GM18909 (cell line): ENCODE results near the gene WDR45.
"Not testable (repeated sequence)": the region's sequence is repeated elsewhere in the genome, so short reads cannot be mapped to it uniquely, and the experiment has no call there.

Experiments used
- ATAC-seq: cut with Tn5 transposase; IDR thresholded peaks from one replicate; pipeline ENCODE4 v1.9.1; 2021; ENCODE audit warnings: mild to moderate bottlenecking; ENCODE audit not compliant: unreplicated experiment, poor library complexity

WDR45 gene

DNA sequence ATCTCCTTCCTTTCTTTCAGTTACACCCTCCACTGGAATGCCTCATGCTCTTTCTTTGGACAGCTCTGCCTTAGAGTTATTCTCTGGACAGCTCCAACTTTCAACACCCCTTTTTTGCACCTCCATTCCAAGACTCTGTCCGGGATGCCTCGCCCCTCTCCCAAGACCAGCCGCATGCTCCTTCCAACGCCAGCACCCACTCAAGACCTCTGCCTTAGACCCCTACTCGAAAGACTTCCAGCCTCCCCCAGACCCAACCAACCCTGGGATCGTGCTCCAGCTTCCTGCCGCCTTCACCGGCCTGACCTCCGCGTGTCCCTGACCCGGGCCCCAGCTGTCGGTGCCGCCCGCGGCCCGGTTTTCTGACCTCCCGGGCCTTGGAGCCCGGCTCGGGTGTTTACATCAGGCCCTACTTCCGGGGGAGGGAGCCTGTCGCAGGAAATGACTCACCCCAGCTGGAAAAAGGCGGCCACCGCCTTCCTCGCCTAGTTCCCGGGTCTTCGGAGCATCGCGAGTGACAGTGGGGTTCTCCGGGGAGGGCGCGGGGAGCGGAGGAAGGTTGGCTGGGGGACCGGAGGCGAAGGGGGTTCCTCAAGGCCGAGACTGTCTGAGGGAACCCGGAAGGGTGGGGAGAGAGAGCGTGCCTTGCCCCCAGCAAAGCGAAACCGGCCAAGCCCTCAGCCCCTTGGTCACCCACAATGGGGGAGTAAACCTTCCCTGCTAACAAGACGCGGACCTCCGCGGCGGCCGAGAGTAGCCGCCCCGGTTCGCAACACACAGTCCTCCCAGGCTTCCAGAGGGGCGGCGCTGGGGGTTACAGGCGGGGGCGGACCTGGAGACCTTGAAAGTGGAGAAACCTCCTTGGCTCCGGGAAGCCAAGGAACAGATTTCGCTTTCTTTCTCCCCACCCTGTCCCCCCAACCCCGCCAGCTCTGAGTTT lies at the start of gene WDR45:
Gene WDR45, minus strand, starts transcription at position 399 of the 940 bp plus-strand sequence. CDS start 1,792 bp downstream, outside the sequence.
- ATAC-seq: peak; percentile 65

DNA sequence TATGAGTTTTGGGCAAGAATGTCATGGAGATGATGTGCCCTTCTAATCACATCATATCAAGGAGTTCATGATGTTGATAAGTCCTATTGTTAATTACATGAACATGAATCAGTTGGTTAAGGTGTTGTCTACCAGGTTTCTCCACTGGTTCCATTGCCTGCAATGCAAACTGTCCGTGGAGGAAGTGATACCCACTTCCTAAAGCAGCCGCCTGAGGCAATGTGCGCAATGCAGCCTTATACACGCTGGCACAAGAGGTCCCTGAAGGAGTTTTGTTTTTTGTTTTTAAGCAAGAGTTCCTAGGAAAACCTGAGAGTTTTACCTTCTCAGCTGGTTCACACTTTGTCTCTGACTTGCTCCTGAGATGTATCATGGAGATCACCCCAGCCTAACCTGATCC lies 49.7 kb upstream of the WDR45 start:
- ATAC-seq: no peak

DNA sequence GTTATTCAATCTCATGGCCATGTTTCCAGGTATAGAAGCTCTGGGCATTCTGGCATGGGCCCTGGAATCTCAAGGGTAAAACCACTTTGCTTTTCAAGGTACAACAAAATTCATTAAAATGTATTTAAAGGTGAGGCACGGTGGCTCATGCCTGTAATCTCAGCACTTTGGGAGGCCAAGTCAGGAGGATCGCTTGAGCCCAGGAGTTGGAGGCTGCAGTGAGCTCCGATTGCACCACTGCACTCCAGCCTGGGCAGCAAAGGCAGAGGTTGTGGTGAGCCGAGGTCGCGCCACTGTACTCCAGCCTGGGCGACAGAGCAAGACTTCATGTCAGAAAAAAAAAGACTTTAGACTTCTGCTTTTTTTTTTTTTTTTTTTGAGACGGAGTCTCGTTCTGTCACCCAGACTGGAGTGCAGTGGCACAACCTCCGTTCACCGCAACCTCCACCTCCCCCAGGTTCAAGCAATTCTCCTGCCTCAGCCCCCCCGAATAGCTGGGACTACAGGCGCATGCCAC lies 48.1 kb upstream of the WDR45 start:
- ATAC-seq: not testable (repeated sequence)

DNA sequence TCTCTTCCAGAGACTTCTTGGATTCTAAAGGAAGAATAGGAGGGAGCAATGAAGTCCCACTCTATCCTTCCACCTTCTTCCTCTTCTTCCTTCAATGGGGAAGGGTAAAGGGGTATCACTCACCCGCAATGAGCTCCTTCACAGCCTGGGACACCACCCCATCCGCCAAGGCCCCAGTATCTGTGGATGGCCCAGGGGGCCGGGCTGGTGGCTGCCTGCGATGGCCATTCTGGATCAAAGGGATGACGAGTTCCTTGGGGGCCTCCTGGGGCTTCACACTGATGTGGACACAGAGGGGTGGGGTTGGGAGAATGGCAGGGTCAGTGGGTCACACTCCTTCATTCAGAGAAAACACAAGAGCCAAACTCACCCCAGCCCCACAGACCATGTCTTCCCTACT lies 42.8 kb upstream of the WDR45 start:
- ATAC-seq: no peak

DNA sequence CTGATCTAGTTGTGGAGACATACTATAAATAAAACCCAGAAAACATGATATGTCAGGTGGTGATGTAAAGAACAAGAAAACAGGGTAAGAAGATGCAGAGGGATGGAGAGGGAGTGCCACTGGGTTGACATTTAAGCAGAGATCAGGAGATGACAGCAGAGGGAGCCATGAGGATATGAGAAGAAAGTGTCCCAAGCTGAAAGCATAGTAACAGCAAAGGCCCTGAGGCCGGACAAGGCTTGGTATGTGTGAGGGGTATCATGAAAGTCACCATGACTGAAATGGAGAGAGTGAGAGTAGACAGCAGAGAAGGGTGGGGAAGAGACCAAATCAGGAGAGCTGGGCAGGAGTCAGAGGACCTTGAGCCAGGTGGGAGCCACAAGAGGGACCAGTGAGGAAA lies 40.4 kb upstream of the WDR45 start:
- no peak for ATAC-seq

DNA sequence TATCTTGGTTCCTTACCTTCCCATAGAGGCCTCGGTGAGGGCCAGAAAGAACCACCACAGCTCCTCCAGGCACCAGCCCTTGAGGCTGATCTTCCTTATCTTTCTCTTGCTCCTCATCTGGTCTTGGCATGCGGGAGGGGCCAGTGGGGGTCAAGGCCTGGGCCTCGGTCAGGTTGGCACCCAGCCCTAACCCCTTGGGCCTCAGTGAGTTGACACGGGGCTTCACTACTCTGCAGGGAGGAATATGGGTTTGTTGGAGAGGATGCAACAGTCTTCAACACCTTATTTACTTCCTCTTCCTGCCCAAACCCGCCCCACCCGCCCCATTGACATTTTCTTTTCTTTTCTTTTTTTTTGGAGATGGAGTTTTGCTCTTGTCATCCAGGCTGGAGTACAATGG lies 37.9 kb upstream of the WDR45 start:
- ATAC-seq: no peak

DNA sequence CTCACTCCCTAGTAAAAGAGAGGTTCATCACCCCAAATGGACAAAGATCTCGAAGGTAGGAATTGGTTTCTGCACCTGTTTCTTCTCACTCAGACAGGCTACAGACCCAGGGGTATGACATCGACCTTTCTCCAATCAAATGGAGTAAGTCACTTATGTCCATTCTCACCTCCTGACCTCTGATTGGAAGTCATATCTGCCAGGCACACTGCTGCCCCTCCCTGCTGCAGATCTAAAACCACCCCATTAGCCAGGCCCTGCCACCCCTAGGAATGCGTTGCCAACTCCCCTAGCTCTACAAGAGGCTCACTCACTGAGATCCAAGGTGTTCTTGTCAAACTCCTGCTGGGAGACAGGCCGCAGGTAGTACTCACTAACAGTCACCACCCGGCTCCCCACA lies 37.0 kb upstream of the WDR45 start:
- ATAC-seq: no peak

DNA sequence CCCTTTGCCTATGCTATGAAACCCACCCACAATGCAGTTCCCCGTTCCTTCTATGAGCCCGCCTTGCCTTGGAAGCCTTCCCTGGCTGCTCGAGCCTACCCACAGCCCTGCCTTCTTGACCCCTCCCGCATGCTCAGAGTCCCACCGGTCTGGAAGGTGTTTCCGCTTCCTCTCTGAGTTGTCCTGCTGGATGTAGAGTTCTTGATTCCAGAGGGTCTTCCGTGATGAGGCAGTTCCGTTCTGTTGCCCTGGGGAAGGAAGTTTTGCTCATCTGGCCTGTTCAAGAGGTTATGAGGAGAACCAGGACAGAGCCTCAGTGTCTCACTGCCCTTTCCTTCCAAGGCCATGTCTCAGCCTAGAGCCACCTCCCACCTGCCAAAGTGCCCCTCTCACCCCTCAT lies 36.4 kb upstream of the WDR45 start:
- no peak for ATAC-seq

DNA sequence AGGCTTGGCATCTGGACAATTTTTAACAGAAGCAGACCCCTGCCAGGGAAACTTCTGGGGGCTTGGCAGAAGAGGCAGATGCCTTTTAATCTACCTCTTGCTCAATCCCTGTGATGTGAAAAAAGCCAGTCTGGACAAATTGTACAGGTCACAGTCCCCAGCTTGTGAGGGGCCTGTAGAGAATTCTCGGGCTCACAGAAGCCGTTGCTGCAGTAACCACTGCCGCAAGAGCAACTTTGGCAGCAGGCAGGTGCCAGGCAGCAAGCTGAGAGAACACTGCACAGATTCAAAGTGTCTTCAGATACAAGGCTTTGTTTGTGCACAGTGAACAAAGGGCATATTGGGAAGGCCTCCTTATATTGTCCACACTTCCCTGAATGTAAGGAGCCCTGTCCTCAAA lies 32.1 kb upstream of the WDR45 start:
- ATAC-seq: no peak

DNA sequence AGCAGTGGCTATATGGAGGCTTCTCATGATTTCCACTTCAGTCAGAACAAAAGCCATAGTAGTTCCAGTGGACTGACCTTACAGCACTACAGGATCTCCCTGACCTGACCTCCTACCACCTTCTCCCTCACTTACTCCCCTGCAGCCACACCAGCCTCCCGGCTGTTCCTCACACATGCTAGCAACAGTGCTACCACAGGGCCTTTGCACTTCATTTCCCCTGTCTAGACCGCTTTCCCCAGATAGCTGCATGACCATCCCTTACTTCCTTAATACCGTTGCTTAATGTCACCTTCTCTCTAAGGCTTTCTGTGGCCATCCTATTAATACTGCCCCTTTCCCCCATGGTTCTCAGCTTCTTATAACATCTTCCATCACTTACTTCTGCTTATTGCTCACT lies 30.7 kb upstream of the WDR45 start:
- ATAC-seq: no peak

DNA sequence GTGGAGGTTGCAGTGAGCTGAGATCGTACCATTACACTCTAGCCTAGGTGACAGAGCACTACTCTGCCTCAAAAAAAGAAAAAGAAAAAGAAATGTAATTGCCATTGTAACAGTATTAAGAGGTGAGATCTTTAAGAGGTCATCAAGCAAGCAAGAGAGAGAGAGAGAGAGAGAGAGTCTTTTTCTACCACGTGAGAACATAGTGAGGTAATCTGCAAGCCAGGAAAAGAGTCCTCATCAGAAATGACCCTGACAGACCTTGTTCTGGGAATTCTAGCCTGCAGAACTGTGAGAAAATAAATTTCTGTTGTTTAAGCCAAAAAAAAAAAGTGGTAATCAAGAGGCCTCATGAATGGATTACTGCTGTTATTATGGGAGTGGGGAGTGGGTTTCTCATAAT lies 29.0 kb upstream of the WDR45 start:
- ATAC-seq: no peak

DNA sequence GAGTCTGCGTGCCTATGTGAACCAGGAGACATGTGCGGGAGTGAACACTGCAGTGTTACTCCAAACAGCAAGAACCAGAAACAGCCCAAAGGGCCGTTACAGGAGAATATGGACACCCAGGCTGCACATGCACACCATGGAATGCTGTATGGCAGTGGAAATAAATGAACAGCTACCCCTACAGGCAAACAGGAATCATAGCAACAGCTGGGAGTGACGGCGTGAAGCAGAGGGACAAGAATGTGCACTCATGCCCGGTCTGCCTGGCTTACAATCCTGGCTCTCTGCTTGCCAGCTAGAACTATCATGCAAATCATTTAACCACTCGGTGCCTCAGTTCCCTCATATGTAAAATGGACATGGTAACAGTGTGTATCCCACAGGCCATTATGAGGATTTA lies 27.2 kb upstream of the WDR45 start:
- no peak for ATAC-seq

DNA sequence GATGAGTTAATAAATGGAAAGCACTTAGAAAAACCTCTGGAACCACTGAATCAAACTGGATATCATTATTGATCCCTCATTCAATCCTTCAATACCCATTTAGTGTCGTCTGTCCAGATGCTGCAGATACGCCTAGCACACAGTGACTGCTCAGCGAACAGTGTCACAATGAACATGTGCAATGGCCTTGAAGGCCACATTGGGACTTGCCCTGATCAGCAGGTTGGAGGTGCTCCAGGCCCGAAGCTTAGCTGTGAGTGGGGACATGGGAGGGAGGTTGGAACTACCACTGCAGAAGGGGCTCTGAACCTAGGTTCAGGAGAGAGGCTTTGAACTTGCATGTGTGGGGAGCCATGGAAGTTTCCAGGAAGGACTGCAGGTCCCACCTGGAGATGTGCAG lies 26.6 kb upstream of the WDR45 start:
- ATAC-seq: no peak

DNA sequence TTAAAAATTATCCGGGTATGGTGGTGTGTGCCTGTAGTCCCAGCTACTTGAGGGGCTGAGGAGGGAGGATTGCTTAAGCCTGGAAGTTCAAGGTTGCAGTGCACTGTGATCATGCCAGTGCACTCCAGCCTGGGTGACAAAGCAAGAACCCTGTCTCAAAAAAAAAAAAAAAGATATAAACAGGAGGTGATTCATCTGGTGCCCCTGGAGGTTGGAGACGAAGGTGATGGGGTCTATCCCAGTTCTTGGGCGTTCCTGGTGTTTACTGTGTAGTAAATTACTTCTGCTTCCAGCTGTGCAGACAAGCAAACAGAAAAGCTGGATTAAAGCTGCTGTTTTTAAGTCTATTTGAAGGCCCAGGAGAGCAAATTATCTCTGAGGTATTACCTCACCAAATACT lies 23.9 kb upstream of the WDR45 start:
- ATAC-seq: no peak

DNA sequence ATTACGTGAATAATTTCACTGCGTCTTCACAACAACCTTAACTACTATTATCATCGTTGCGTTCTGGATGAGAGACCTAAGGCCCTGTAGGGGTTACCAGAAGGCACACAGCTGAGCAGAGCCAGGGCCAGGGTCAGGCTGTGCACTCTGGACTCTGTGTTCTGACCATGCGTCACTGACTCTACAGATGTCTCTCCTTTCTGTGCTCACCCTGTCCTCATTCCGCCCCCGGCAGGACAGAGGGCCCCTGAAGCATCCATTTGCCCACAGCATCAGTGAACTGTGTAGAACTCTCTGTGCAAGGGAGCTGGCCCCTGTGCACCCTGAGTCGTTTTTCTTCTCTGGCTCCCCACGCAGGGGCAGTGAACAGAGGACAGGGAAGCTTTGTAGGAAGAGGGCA lies 22.5 kb upstream of the WDR45 start:
- no peak for ATAC-seq

DNA sequence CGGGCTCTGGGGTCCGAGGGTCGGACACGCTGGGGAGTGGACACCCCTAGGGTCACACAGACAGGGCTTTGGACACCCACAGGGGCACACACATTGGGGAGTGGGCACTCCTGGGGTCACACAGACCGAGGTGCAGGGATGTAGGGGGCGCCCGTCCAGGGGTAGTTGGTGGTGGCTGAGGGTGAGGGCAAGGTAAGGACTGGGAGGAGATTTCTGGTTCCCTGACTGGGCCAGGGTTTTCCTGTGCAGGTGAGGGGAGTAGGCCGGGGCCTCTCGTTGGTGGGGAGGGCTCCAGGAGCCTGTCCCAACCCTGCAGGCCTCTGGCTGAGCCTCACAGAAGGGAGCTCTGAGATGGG lies 21.9 kb upstream of the WDR45 start:
- no peak for ATAC-seq

DNA sequence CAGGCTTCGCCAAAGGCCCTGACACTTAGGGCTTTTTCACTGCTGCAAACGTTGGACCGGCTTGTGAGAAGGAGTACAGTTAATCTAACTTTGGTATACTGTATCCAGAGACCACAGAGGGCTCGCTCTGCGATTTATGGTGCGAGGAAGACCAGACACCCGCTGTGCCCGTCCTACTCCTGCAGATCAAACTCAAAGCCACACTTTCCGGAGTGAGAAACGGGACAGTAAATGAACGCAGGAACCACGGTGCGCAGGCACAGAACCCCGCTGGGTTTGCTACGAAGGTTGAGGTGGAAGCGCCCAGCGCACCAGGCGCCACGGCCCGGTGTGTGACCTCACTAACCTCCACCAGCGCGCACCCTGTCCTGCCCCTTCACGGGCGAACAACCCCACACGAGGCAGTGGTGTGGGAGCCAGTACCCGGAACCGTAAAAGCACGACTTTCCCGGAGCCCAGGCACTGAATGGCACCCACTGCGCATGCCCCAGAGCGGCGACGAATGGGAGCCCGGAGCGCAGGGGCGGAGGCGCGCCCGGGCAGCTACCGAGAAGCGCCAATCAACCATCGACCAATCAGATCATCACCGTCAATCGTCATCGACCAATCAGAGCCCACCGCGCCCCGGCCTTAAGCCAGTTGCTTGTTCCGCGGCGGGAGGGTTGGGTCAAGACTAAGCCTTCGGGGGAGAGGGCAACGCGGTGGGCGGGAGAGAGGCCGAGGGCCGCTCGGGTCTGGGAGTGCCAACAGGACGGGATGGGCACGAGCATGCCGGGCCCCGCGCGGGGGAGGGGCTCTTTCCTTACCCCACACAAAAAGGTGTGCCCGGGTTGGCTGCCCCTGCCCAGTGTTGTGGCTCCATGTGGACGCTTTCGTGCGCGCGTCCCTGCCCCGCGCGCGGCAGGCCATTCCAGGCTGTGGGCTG lies 21.3 kb upstream of the WDR45 start:
- ATAC-seq: peak; percentile 94

DNA sequence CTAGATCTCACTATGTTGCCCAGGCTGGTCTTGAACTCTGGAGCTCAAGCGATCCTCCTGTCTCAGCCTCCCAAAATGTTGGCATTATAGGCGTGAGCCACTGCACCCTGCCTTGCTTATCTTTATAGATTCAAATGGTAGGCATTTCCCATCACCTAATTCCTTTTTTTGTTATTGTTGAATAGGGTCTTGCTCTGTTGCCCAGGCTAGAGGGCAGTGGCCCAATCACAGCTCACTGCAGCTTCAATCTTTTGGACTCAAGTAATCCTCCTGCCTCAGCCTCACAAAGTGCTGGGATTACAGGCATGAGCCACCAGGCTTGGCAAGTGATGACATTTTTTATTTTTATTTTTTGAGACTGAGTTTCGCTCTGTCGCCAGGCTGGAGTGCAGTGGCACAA lies 16.7 kb upstream of the WDR45 start:
- no peak for ATAC-seq

DNA sequence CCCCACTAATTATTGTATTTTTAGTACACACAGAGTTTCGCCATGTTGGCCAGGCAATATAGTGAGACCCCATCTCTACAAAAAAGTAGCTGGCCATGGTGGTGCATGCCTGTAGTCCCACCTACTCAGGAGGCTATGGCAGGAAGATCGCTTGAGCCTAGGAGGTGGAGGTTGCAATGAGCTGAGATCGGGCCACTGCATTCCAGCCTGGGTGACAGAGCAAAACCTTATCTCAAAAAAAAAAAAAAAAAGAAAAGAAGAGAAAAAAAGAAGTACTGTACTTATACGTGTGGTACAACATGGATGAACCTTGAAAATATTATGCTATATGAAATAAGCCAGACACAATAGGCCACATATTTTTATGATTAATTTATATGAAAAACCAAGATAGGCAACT lies 9.9 kb upstream of the WDR45 start:
- no peak for ATAC-seq

DNA sequence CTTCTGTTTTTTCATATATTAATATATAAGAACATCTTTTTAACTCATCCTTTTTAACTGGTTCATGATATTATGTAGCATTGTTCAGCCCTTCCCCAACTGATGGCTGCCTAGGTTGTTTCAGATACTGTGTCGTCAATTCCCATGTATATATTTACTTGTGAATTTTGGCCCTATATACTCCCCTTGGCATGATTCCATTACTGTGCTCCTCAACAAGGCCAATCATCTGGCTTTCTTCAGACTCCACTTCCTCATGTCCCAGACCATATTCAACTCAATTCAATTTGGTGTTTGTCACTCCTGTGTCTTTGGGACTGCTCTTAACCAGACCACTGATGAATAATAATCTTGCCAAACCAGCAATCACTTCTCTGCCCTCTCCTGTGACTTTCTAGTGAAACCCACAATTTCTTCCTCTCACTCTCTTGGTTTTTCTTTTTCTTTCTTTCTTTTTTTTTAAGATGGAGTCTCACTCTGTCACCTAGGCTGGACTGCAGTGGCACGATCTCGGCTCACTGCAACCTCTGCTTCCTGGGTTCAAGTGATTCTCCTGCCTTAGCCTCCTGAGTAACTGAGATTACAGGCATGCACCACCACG lies 2.7 kb upstream of the WDR45 start:
- no peak for ATAC-seq

DNA sequence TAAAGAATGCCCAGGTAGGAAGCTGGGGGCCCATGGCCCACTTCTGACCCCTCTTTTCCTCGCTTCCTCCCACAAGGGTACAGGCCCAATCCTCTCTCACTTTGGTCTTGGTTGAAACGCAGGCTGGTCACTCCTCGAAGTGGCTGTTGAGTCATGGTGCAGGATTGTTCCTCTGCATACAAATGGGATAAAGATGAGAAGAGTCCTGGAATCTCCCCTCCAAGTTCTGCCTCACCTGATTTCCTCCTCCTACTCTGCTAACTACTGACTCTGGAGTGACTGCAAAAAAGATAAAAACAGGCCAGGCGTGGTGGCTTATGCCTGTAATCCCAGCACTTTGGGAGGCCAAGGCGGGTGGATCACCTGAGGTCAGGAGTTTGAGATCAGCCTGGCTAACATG lies 1.7 kb downstream of the WDR45 start:
- ATAC-seq: no peak
